Testis (tissue), 3 donors: ENCODE measurements around the gene ARHGAP26. TPM values are rescaled to one million over a fixed set of nuclear protein-coding genes. Genes with fewer than 3 reads are reported as not detected.

Source experiments
- DNase-seq: peaks from one replicate; pipeline ENCODE4 v3.0.0-alpha.2; 2019
- H3K27ac ChIP-seq, 2 donors: fragments of 200-600 bp; sonication (generic); one replicate each; pipeline ENCODE4 v1.5.1; 2019
- H3K27me3 ChIP-seq: fragments of 200-600 bp; sonication (generic); one replicate; pipeline ENCODE4 v1.5.1; 2019
- H3K36me3 ChIP-seq: fragments of 200-600 bp; sonication (generic); one replicate; pipeline ENCODE4 v1.5.1; 2017; ENCODE audit warnings: low read depth; ENCODE audit errors: missing control alignments
- H3K4me1 ChIP-seq: fragments of 200-600 bp; sonication (generic); one replicate; pipeline ENCODE4 v1.5.1; 2019
- H3K4me3 ChIP-seq, 2 donors: fragments of 200-600 bp; sonication (generic); one replicate each; pipeline ENCODE4 v1.5.1; 2017 to 2019
- H3K9me3 ChIP-seq: fragments of 200-600 bp; sonication (generic); one replicate; pipeline ENCODE4 v1.5.1; 2017
- CTCF ChIP-seq, 3 experiments: fragments of 450-650 bp in 2 of 3; fragments of 200-600 bp in 1 of 3; sonication (generic) in 1 of 3; IDR thresholded peaks; one replicate each; pipeline ENCODE4 v1.5.1; 2016 to 2019; ENCODE audit warnings: antibody characterized with exemption in 3 of 3, mild to moderate bottlenecking in 2 of 3, moderate library complexity in 1 of 3
- POLR2A ChIP-seq: fragments of 450-650 bp; IDR thresholded peaks from one replicate; pipeline ENCODE4 v1.6.1; 2017; ENCODE audit warnings: antibody characterized with exemption, mild to moderate bottlenecking, moderate library complexity
- WGBS, 2 donors: methylation state at CpG; one replicate each; pipeline ENCODE4 v1.1.5; 2018; 5-methylcytosine and 5-hydroxymethylcytosine counted together
- intact Hi-C: fragments of 100-400 bp; cut with DNase I; formaldehyde crosslinking; loops from one replicate; pipeline ENCODE4 v1.15.1; 2023; ENCODE audit warnings: low total_unique reads
- polyA plus RNA-seq: library from polyadenylated mRNA; stranded (reverse); fragments of 350-450 nt; fragmentation: Illumina TruSeq; extraction: RNeasy Lipid Tissue Mini Kit (QIAGEN cat#74804); gene quantifications from one replicate; pipeline ENCODE4 v1.2.3, GENCODE V29; 2014; ENCODE audit warnings: low read depth, low replicate concordance; ENCODE audit not compliant: insufficient read depth
- total RNA-seq, 2 donors: library from RNA; depleted of rRNA; stranded (reverse); fragments of >200 nt; gene quantifications; one replicate each; pipeline ENCODE4 v1.2.3, GENCODE V29; 2016

ARHGAP26 gene
- total and polyA plus RNA-seq, 3 donors from 2014 or later, result 33.8 to 98.7 (median 95.7) TPM

GRCh38 chr5:142722896-142723295, 47.3 kb upstream of the ARHGAP26 start:
- H3K27me3 ChIP-seq, result no peaks in the 10 kb centered on the region
- no peak overlapping the region for H3K27ac ChIP-seq
- no peaks in the 10 kb centered on the region for H3K9me3 ChIP-seq
- H3K4me1 ChIP-seq, result no peaks in the 10 kb centered on the region
- WGBS, 2 donors, result 70 to 88% methylated on average over 4 of the region's 4 CpGs
- TF ChIP-seq POLR2A (no peak), CTCF (IDR thresholded peaks at IDR 0.05) (no peak)
- intact Hi-C loops, result no loop called here
- no peaks in the 10 kb centered on the region for H3K36me3 ChIP-seq
- no peak overlapping the region for H3K4me3 ChIP-seq
- no peak for DNase-seq

GRCh38 chr5:142724821-142725220, 45.4 kb upstream of the ARHGAP26 start:
- DNase-seq, result no peak
- no peak overlapping the region for H3K4me3 ChIP-seq
- no peak for TF ChIP-seq CTCF (IDR thresholded peaks at IDR 0.05)
- no peak for TF ChIP-seq POLR2A
- H3K27ac ChIP-seq, result no peak overlapping the region
- no peaks in the 10 kb centered on the region for H3K9me3 ChIP-seq
- no peaks in the 10 kb centered on the region for H3K36me3 ChIP-seq
- no peaks in the 10 kb centered on the region for H3K4me1 ChIP-seq
- intact Hi-C loops, result loop anchor here (5.0 kb wide), 1 partner anchor 152 kb away; no protein-coding TSS in a partner anchor
- 89 to 96% methylated on average over 9 of the region's 9 CpGs for WGBS, 2 donors
- no peaks in the 10 kb centered on the region for H3K27me3 ChIP-seq

- TF ChIP-seq POLR2A (no peak), CTCF (IDR thresholded peaks at IDR 0.05) (no peak)
- Histone ChIP-seq H3K27ac (no peak overlapping the region), H3K9me3 (no peaks in the 10 kb centered on the region), H3K4me1 (no peaks in the 10 kb centered on the region), H3K36me3 (no peaks in the 10 kb centered on the region), H3K27me3 (no peaks in the 10 kb centered on the region), H3K4me3 (no peak overlapping the region)
- DNase-seq, result no peak
- intact Hi-C loops, result loop anchor here (5.0 kb wide), 1 partner anchor 152 kb away; no protein-coding TSS in a partner anchor
- WGBS, 2 donors, result 77% methylated on average over 4 of the region's 4 CpGs
Measured at GRCh38 chr5:142725231-142726187, 44.7 kb upstream of the ARHGAP26 start.

- Histone ChIP-seq H3K4me3 (no peak overlapping the region), H3K9me3 (no peaks in the 10 kb centered on the region), H3K27me3 (no peaks in the 10 kb centered on the region), H3K27ac (no peak overlapping the region), H3K36me3 (no peaks in the 10 kb centered on the region), H3K4me1 (no peaks in the 10 kb centered on the region)
- intact Hi-C loops, result loop anchor here (5.0 kb wide), 1 partner anchor 151 kb away; no protein-coding TSS in a partner anchor
- TF ChIP-seq CTCF (IDR thresholded peaks at IDR 0.05), result no peak
- TF ChIP-seq POLR2A, result no peak
- 57 to 65% methylated on average over 2 of the region's 2 CpGs for WGBS, 2 donors
- no peak for DNase-seq
Measured at GRCh38 chr5:142726188-142726731, 43.9 kb upstream of the ARHGAP26 start.
